ENCODE results near the gene ATN1. TPM values are rescaled to one million over a fixed set of nuclear protein-coding genes. Genes with fewer than 3 reads are reported as not detected.

ATN1 gene
- total RNA-seq, 4 donors from 2014 or later: 11.5 to 31.5 (median 26.5) TPM

- H3K4me1 ChIP-seq: peaks cover 13 to 30% of the 10 kb centered on the region in 2 donors
- H3K4me3 ChIP-seq: no peak overlapping the region
- ATAC-seq (no peak), DNase-seq (no peak)
- intact Hi-C loops (cut with DNase I; ENCODE audit: low total_unique reads): loop anchor here (2.0 kb wide), 1 partner anchor 163 kb away; the partner anchor contains the start of gene C1RL
- TF ChIP-seq POLR2A (IDR thresholded peaks at IDR 0.05) (no peak), CTCF (IDR thresholded peaks at IDR 0.05 in 4 of 5, conservative IDR thresholded peaks at IDR 0.05 in 1 of 5) (no peak)
- H3K27me3 ChIP-seq: no peaks in the 10 kb centered on the region
- no peaks in the 10 kb centered on the region for H3K9me3 ChIP-seq
- H3K36me3 ChIP-seq: peaks cover 0 to 17% of the 10 kb centered on the region in 2 donors
- peak overlapping the region in 2 of 4 donors; percentile 42 to 93 for H3K27ac ChIP-seq
- in situ Hi-C loops (cut with MboI; ENCODE audit: low sequenced_read_pairs in 4 of 4): loop anchor here in 2 of 4 donors (10.0 to 25.0 kb wide), 2 partner anchors 167 to 169 kb away; partner anchors contain the start of gene C1RL (in 1 of the 2)
These were observed 17.9 kb downstream of the ATN1 start for GRCh38 chr12:6945613-6946012.

- H3K36me3 ChIP-seq: peaks cover 0 to 17% of the 10 kb centered on the region in 2 donors
- ATAC-seq (no peak), DNase-seq (no peak)
- peak overlapping the region; percentile 20 to 93 (median 34) for H3K27ac ChIP-seq
- no peak for TF ChIP-seq POLR2A (IDR thresholded peaks at IDR 0.05)
- no peak for TF ChIP-seq CTCF (IDR thresholded peaks at IDR 0.05 in 4 of 5, conservative IDR thresholded peaks at IDR 0.05 in 1 of 5)
- no peaks in the 10 kb centered on the region for H3K27me3 ChIP-seq
- peak overlapping the region in 2 of 4 donors; percentile 11 to 12 for H3K4me3 ChIP-seq
- H3K4me1 ChIP-seq: peaks cover 13 to 30% of the 10 kb centered on the region in 2 donors
- intact Hi-C loops (cut with DNase I; ENCODE audit: low total_unique reads) (no loop called here), in situ Hi-C loops (cut with MboI; ENCODE audit: low sequenced_read_pairs in 4 of 4) (loop anchor here in 2 of 4 donors (10.0 to 25.0 kb wide), 2 partner anchors 166 to 169 kb away; partner anchors contain the start of gene C1RL (in 1 of the 2))
- H3K9me3 ChIP-seq: no peaks in the 10 kb centered on the region
These were observed 18.5 kb downstream of the ATN1 start for GRCh38 chr12:6946033-6946919.

GRCh38 chr12:6946920-6947374 lies 19.2 kb downstream of the ATN1 start:
- Histone ChIP-seq H3K27me3 (no peaks in the 10 kb centered on the region), H3K4me1 (peaks cover 13 to 30% of the 10 kb centered on the region in 2 donors), H3K4me3 (peak overlapping the region in 1 of 4 donors; percentile 12), H3K27ac (peak overlapping the region in 2 of 4 donors; percentile 42 to 93), H3K36me3 (peaks cover 0 to 17% of the 10 kb centered on the region in 2 donors), H3K9me3 (no peaks in the 10 kb centered on the region)
- ATAC-seq (no peak), DNase-seq (no peak)
- intact Hi-C loops (cut with DNase I; ENCODE audit: low total_unique reads) (no loop called here), in situ Hi-C loops (cut with MboI; ENCODE audit: low sequenced_read_pairs in 4 of 4) (loop anchor here in 2 of 4 donors (10.0 to 25.0 kb wide), 2 partner anchors 165 to 168 kb away; partner anchors contain the start of gene C1RL (in 1 of the 2))
- TF ChIP-seq POLR2A (IDR thresholded peaks at IDR 0.05): no peak
- TF ChIP-seq CTCF (IDR thresholded peaks at IDR 0.05 in 4 of 5, conservative IDR thresholded peaks at IDR 0.05 in 1 of 5): no peak

GRCh38 chr12:6947615-6948014 lies 19.9 kb downstream of the ATN1 start:
- peaks cover 13 to 27% of the 10 kb centered on the region in 2 donors for H3K4me1 ChIP-seq
- H3K27ac ChIP-seq: no peak overlapping the region

More at GRCh38 chr12:6947615-6948014, 19.9 kb downstream of the ATN1 start:
- in situ Hi-C loops (cut with MboI; ENCODE audit: low sequenced_read_pairs in 4 of 4): loop anchor here in 2 of 4 donors (10.0 to 25.0 kb wide), 2 partner anchors 165 to 167 kb away; partner anchors contain the start of gene C1RL (in 1 of the 2)
- no peak for DNase-seq
- Histone ChIP-seq H3K4me3 (no peak overlapping the region), H3K27me3 (no peaks in the 10 kb centered on the region), H3K36me3 (peaks cover 0 to 17% of the 10 kb centered on the region in 2 donors), H3K9me3 (no peaks in the 10 kb centered on the region)
- no peak for ATAC-seq
- no peak for TF ChIP-seq POLR2A (IDR thresholded peaks at IDR 0.05)
- TF ChIP-seq CTCF (IDR thresholded peaks at IDR 0.05 in 4 of 5, conservative IDR thresholded peaks at IDR 0.05 in 1 of 5): no peak
- intact Hi-C loops (cut with DNase I; ENCODE audit: low total_unique reads): no loop called here
